WTC11 (cell line): ENCODE results near the gene CFAP77. TPM values are rescaled to one million over a fixed set of nuclear protein-coding genes. Genes with fewer than 3 reads are reported as not detected.
A peak's percentile ranks its signal among the peaks of the same experiment; 100 is the strongest.

Source experiments
- ATAC-seq: fragments of 200-7000 bp; cut with Tn5 transposase; 2 replicates; pipeline ENCODE4 v1.10.0; 2021; ENCODE audit warnings: mild to moderate bottlenecking, moderate library complexity
- Bru-seq: library from RNA; stranded (reverse); fragments of 400-500 nt; gene quantifications from one replicate; lab custom pipeline; 2021; lab: Mats Ljungman, UMichigan
- CTCF ChIA-PET: fragments of 300-600 bp; sonication (Branson Sonifier 250); formaldehyde crosslinking; loops from one replicate; lab custom pipeline; 2021; ENCODE audit warnings: antibody characterized with exemption; lab: Charles Lee
- POLR2A ChIA-PET: fragments of 350-600 bp; sonication (Branson Sonifier 250); formaldehyde crosslinking; loops from one replicate; lab custom pipeline; 2021; ENCODE audit warnings: antibody characterized with exemption; lab: Charles Lee
- DNase-seq: peaks from one replicate; pipeline ENCODE4 v3.0.0; 2021; ENCODE audit warnings: low spot score
- H3K27ac Mint-ChIP-seq: 2 replicates; pipeline ENCODE4 v1.8.0; 2021; ENCODE audit warnings: mixed read lengths
- H3K27me3 Mint-ChIP-seq: 2 replicates; pipeline ENCODE4 v1.8.0; 2021; ENCODE audit warnings: low read depth, mild to moderate bottlenecking, moderate library complexity, mixed read lengths
- H3K36me3 Mint-ChIP-seq: 2 replicates; pipeline ENCODE4 v1.8.0; 2021; ENCODE audit warnings: mixed read lengths
- H3K4me1 Mint-ChIP-seq: 2 replicates; pipeline ENCODE4 v1.8.0; 2022; ENCODE audit warnings: mixed read lengths
- H3K4me3 Mint-ChIP-seq: 2 replicates; pipeline ENCODE4 v1.8.0; 2021; ENCODE audit warnings: mild to moderate bottlenecking, moderate library complexity, mixed read lengths
- H3K9me3 Mint-ChIP-seq: 2 replicates; pipeline ENCODE4 v1.8.0; 2021; ENCODE audit warnings: mixed read lengths
- ATF2 ChIP-seq: sonication (generic); formaldehyde crosslinking; IDR thresholded peaks from 2 replicates; pipeline ENCODE4 v1.8.1; 2022; ENCODE audit warnings: low read depth, missing genetic modification reagents, borderline replicate concordance
- CBFB ChIP-seq: sonication (generic); formaldehyde crosslinking; IDR thresholded peaks from 2 replicates; pipeline ENCODE4 v1.8.1; 2022; ENCODE audit warnings: mild to moderate bottlenecking, low read depth, missing genetic modification reagents
- CTCF ChIP-seq: fragments of 200-600 bp; IDR thresholded peaks from 2 replicates; pipeline ENCODE4 v1.8.0; 2022; ENCODE audit warnings: antibody characterized with exemption
- E2F4 ChIP-seq: sonication (generic); formaldehyde crosslinking; IDR thresholded peaks from 2 replicates; pipeline ENCODE4 v1.8.1; 2022; ENCODE audit warnings: low read depth, mild to moderate bottlenecking, moderate library complexity, missing genetic modification reagents, borderline replicate concordance
- E2F5 ChIP-seq: sonication (generic); formaldehyde crosslinking; IDR thresholded peaks from 2 replicates; pipeline ENCODE4 v1.8.1; 2022; ENCODE audit warnings: mild to moderate bottlenecking, moderate library complexity, missing genetic modification reagents
- ERG ChIP-seq: fragments of 250-450 bp; sonication (Bioruptor Pico); IDR thresholded peaks from 2 replicates; pipeline ENCODE4 v1.8.0; 2021; ENCODE audit warnings: mild to moderate bottlenecking
- ESRRA ChIP-seq: sonication (generic); formaldehyde crosslinking; IDR thresholded peaks from 2 replicates; pipeline ENCODE4 v1.8.1; 2022; ENCODE audit warnings: mild to moderate bottlenecking, missing genetic modification reagents, borderline replicate concordance
- GABPB1 ChIP-seq: sonication (generic); formaldehyde crosslinking; IDR thresholded peaks from 2 replicates; pipeline ENCODE4 v1.8.1; 2023; ENCODE audit warnings: mild to moderate bottlenecking, missing genetic modification reagents
- KAT7 ChIP-seq: sonication (generic); formaldehyde crosslinking; IDR thresholded peaks from 2 replicates; pipeline ENCODE4 v1.8.1; 2023; ENCODE audit warnings: missing genetic modification reagents, mild to moderate bottlenecking, borderline replicate concordance
- NFATC4 ChIP-seq: fragments of 250-450 bp; sonication (Bioruptor Pico); IDR thresholded peaks from 2 replicates; pipeline ENCODE4 v1.9.0; 2021; ENCODE audit warnings: mild to moderate bottlenecking
- NFYB ChIP-seq: sonication (generic); formaldehyde crosslinking; conservative IDR thresholded peaks from 2 replicates; pipeline ENCODE4 v1.8.0; 2022; ENCODE audit warnings: low read depth, missing genetic modification reagents
- RELA ChIP-seq: sonication (generic); formaldehyde crosslinking; IDR thresholded peaks from 2 replicates; pipeline ENCODE4 v1.8.1; 2022; ENCODE audit warnings: missing genetic modification reagents, mild to moderate bottlenecking, borderline replicate concordance
- SMAD4 ChIP-seq: sonication (generic); formaldehyde crosslinking; IDR thresholded peaks from 2 replicates; pipeline ENCODE4 v1.8.0; 2022; ENCODE audit warnings: mild to moderate bottlenecking, missing genetic modification reagents
- TEAD1 ChIP-seq: sonication (generic); formaldehyde crosslinking; IDR thresholded peaks from 2 replicates; pipeline ENCODE4 v1.8.0; 2022; ENCODE audit warnings: mild to moderate bottlenecking, missing genetic modification reagents
- ZBTB21 ChIP-seq: sonication (generic); formaldehyde crosslinking; IDR thresholded peaks from 2 replicates; pipeline ENCODE4 v1.8.1; 2023; ENCODE audit warnings: mild to moderate bottlenecking, missing genetic modification reagents, borderline replicate concordance
- ZNF263 ChIP-seq: sonication (generic); formaldehyde crosslinking; IDR thresholded peaks from 2 replicates; pipeline ENCODE4 v1.8.1; 2022; ENCODE audit warnings: low read depth, mild to moderate bottlenecking, moderate library complexity, missing genetic modification reagents
- ZNF281 ChIP-seq: sonication (generic); formaldehyde crosslinking; IDR thresholded peaks from 2 replicates; pipeline ENCODE4 v1.8.0; 2023; ENCODE audit warnings: mild to moderate bottlenecking, missing genetic modification reagents
- ZNF416 ChIP-seq: fragments of 250-450 bp; sonication (Bioruptor Pico); IDR thresholded peaks from 2 replicates; pipeline ENCODE4 v1.9.0; 2021; ENCODE audit warnings: mild to moderate bottlenecking, inconsistent platforms
- long read RNA-seq, 3 experiments: library from RNA in 1 of 3; library from capped mRNA in 1 of 3; library from polyadenylated mRNA in 1 of 3; unstranded in 2 of 3; stranded (forward) in 1 of 3; transcript quantifications; one replicate each; pipeline ENCODE4 v2.0.0, GENCODE V29; 2021
- total RNA-seq: library from RNA; stranded (reverse); gene quantifications from 3 replicates; pipeline ENCODE4 v1.2.3, GENCODE V29; 2021

Gene CFAP77
- total RNA-seq (0.96 to 1.2 TPM (median 1.2 TPM) in 3 replicates), Bru-seq, nascent RNA (percentile 14 among the genes with signal in this experiment)
- long read RNA-seq, experiment 1, transcript CFAP77-203 (6 exons, 1,638 nt): major isoform, 7 of 9 reads
- long read RNA-seq, experiment 1, partial matches to known transcripts: 0 of 9 reads
- long read RNA-seq, experiment 1, other reads (novel, unspliced or antisense): 2 of 9 reads
- long read RNA-seq, experiment 2, partial matches to known transcripts: 0 of 2 reads
- long read RNA-seq, experiment 2, other reads (novel, unspliced or antisense): 0 of 2 reads
- long read RNA-seq, experiment 3, partial matches to known transcripts: 0 of 2 reads
- long read RNA-seq, experiment 3, other reads (novel, unspliced or antisense): 2 of 2 reads

GRCh38 chr9:132409828-132410528 lies at the start of gene CFAP77:
Gene CFAP77, plus strand, starts transcription at chr9:132410211. Its CDS starts 61 bp downstream, at chr9:132410272.
- ChIA-PET CTCF (interaction anchor here (0.6 to 1.9 kb wide), 19 partner anchors 42 to 535 kb away, joined by 3 to 12 read pairs (median 4); partner anchors contain the start of genes BARHL1, SETX and SPACA9), POLR2A (interaction anchor here (0.5 to 0.6 kb wide), 3 partner anchors 54 to 259 kb away, joined by 3 read pairs; no protein-coding TSS in a partner anchor)
- peak; percentile 71 for DNase-seq
- Mint-ChIP-seq H3K36me3 (no peaks in the 10 kb centered on the region), H3K9me3 (no peaks in the 10 kb centered on the region), H3K4me1 (peaks cover 41% of the 10 kb centered on the region), H3K27me3 (peaks cover 30% of the 10 kb centered on the region), H3K27ac (no peak within 1 kb of the TSS), H3K4me3 (peak within 1 kb of the TSS; percentile 72)
- TF ChIP-seq ESRRA (CRISPR knock-in tag): 0 out of 2 replicates have a peak, but pooled peaks have one; percentile 20
- TF ChIP-seq TEAD1 (CRISPR knock-in tag): no peak
- peak; percentile 34 for ATAC-seq

- H3K4me1 Mint-ChIP-seq: no peaks in the 10 kb centered on the region
- no peak for DNase-seq
- no peaks in the 10 kb centered on the region for H3K36me3 Mint-ChIP-seq
- CTCF ChIA-PET: no interaction called here
- no peaks in the 10 kb centered on the region for H3K9me3 Mint-ChIP-seq
- H3K27ac Mint-ChIP-seq: no peak overlapping the region
- POLR2A ChIA-PET: no interaction called here
- no peaks in the 10 kb centered on the region for H3K27me3 Mint-ChIP-seq
- no peak overlapping the region for H3K4me3 Mint-ChIP-seq
- ATAC-seq: no peak
- TF ChIP-seq ZNF416 (no peak), KAT7 (CRISPR knock-in tag) (no peak), CTCF (no peak), E2F5 (CRISPR knock-in tag) (no peak), CBFB (CRISPR knock-in tag) (no peak), ERG (no peak), ZBTB21 (CRISPR knock-in tag) (no peak), NFATC4 (no peak), NFYB (CRISPR knock-in tag) (no peak), ZNF281 (CRISPR knock-in tag) (no peak), SMAD4 (no peak), E2F4 (CRISPR knock-in tag) (no peak), GABPB1 (CRISPR knock-in tag) (no peak), RELA (CRISPR knock-in tag) (no peak), ATF2 (CRISPR knock-in tag) (no peak), ZNF263 (CRISPR knock-in tag) (no peak)
Observed at GRCh38 chr9:132364068-132364467, 45.9 kb upstream of the CFAP77 start.
